NK-92 (cell line): ENCODE measurements around the gene UBD.

Source experiments
- DNase-seq: peaks from one replicate; lab custom pipeline; 2025; ENCODE audit not compliant: unreplicated experiment; lab: John Stamatoyannopoulos, UW

UBD gene

DNA sequence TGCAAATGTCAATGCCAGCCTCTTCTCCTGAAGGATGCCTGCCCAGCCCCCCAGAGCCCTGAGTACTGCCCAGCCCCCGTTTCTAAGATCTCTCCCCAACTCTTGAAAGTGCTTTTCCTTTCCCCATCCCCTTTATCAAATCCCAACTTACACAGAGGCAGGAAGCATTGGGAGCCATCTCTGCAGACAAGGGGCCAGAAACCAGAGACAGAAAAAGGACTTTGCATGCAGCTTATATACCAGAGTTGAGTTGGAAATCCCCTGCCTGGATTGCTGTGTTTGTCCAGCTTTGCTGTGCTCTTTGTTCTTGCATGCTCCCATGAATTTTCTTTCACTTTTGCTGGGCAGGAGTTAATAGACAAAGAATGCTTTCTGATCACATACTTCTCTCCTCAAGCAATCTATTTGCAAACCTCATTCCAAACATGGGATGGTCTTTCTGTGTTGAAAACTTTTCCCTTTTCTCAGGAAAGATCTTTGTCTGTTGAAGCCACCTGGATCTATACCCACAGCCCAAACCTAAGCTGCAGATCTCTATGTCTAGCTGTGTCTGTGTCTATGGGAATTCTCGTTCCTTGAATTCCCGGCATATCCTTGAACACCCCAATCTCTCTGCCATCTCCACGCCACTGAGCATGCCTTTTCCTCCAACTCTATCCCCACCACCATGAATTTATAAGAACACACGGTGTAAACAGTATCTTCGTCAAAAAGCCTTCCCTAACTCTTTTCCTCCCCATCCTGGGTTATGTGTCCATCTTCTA, at the start of gene UBD:
Gene UBD, minus strand, starts transcription at position 209 of the 764 bp plus-strand sequence. Its CDS starts 31 bp downstream, at position 178.
- DNase-seq: no peak

DNA sequence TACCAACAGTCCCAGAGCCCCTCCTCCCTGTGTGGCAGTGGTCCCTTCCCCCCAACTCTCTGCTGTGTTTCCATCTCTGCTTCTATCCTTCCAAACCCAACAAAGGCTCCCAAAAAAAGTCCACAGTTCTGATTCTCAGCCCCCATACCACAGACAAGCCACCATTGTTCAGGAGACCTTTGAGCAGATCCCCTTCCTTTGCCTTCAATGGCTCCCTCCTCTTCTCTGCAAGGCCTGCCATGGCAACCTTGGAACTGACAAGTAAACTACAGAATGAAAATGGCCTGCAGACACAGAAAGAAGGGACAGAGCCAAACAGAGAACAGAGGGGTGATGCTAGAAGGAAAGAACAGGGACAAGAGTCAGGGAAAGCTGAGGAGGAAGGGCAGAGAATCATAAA, 48.6 kb upstream of the UBD start:
- DNase-seq: no peak

DNA sequence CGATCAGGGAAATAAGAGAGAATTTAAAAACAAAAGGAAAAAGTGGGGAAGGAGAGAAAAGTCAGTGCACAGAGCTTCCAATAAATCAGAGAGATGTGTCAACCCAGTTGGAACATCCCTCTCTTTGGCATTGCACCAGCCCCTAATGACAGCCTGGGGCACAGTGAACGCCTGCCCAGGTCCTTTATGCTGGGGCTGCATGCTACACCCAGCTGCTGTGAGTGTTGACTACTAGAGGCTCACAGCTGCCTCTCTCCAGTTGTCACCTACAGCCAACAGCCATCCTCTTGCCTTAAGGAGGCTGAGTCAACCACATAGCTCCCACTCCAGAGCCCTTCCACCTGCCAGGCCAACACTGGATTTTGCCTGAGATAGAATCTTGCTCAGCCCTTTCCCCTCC, 44.4 kb upstream of the UBD start:
- DNase-seq: no peak

DNA sequence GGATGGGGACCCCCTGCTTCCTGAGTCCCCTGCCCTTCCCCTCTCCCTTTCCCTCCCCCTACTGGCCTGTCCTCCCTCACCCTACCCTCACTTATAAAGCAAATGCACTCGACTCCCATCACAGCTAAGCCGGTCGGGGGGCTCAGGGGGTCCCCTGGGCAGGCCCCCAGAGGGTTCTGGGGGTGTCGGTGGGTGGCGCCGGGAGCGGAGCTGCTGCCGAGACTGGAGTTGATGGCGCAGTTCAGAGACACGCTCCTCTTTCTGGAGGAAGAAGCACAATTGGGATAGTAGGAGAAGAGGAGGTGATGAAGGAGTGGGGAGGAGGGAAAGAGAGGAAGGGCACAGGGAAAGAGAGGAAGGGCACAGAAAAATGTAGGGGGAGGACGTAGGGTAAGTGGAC, 43.9 kb upstream of the UBD start:
- no peak for DNase-seq

DNA sequence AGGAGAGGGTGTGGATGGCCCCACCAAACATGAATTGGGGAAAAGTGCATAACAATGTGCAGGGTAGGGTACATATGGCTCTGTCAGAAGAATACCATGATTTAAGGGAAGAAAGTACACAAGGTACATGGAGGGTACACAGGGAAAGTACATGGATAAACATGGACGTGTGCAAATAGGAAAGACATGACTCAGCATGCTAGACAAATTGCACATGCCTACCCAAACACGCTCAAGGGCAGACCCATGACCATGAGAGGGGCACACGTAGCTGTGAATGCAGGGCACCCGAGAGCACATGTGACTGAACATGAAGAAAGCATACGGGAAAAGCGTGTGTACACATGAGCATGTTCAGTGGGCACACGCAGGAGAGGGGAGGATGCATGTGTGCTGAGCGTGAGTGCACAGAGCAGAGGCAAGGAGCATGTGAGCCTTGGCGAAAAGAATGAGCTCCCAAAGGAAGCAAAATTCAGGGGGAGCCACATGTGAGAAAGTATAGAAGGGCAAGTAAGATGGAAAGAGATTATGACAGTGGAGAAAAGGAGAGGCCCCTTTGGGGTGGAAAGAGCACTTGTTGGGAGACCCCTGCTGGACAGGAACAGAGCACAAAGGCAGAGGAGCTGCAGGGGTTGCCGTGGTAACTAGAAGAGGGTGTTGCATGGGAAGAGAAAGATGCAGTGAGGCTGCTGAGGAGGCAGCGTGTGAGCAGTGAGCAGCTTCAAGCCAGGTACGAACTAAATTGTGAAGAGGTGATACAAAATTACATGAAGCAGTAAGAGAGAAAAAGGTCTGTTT, 43.2 kb upstream of the UBD start:
- DNase-seq: no peak

DNA sequence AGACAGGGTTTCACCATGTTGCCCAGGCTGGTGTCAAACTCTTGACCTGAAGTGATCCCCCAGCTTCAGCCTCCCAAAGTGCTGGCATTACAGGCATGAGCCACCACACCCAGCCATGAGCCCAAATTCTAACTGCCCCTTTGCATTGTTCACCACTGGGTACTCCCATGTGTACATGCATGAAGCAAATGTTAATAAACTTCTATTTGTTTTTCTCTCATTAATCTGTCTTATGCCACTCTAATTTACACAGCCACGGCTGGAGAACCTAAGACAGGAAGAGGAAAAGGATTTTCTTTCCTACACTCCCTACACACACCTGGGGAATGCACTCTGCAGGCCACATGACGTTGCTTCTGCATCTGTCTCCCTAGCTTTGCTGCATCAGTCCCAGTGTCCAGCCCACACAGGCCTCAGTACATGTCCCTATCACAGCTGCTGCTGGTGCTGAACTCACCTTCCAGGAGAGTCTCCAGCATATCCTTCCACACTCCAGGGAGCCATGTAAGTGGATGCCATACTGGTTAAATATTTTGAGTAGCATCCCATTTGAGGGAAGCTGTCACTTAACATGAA, 38.7 kb upstream of the UBD start:
- DNase-seq: no peak

DNA sequence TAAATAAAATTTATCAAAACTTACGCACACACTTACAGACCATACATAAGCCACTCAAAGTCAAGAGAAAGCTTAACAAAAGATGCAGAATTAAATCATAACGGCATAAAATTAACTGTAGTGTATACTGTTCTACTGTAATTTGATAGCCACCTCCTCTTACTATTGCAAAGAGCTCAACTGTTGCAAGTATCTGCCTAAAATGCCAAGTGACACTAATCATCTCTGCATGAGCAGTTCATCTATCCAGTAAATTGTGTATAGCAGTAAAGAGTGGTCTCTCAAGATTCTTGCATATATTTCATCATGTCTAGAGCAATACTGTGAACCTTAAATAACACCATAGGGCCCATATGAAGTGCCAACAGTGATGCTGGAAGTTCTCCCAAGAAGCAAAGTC, 37.7 kb upstream of the UBD start:
- DNase-seq: no peak

DNA sequence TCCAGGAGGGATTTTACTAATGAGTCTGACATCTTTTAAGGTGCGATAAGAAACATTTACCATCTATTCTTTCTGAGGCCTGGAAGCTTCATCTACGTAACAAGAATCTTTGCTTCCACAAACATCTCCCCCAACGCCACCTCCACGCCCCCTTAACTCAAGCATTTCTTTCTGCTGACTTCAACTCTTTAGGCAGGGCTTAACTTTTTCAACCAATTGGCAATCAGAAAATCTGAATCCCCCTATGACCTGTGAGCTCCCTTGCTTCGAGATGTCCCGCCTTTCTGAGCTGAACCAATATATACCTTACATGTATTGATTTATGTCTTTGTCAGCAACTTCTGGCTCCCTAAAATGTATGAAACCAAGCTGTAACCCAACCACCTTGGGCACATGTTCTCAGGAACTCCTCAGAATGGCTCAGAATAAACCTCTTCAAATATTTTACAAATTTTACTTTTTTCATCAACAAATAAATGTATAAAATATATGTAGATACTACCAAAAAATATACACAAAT, 36.9 kb upstream of the UBD start:
- no peak for DNase-seq

DNA sequence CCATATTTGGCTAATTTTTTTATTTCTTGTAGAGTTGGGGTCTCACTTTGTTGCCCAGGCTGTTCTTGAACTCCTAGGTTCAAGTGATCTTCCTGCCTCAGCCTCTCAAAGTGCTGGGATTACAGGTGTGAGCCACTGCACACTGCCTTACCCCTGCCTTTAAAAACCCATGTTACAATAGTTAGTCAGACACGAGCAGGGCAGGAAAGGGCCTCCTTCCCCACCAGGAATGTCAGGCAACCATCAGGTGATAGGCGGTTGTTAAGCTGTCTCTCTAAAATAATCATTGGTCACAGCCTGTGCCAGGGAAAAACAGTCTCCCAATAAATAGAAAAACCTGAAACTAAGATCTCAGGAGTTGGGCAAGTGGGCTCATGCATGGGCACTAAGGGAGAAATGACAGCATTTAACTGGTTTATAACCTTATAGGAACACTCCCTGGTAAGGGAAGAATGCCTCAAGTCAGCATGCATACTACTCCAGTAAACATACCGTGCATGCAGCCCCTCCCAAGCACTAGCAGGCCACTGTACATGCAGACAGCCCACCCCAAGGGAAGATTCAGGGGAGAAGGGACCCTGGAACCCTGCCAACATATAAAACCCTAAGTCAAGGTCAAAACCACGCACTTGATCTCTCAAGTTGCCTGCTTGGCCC, 33.8 kb upstream of the UBD start:
- DNase-seq: no peak

DNA sequence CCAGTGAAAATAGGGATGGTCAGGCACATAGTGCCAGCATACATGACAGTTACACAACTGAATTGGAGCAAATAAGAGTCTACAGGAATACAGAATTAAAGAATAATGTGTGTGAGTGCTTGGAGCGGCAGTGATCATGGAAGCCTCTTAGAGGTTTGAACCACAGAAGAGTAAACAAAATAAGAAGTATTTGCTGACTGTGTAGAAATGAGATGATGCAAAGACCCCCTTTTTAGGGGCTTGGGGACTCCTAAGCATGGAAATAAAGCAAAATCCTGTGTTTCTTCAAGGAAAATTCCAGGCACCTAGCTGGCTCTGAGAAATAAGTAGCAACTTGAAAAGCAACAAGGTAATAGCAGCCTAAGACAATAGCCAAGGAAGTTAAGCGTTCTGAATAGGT, 32.1 kb upstream of the UBD start:
- no peak for DNase-seq

DNA sequence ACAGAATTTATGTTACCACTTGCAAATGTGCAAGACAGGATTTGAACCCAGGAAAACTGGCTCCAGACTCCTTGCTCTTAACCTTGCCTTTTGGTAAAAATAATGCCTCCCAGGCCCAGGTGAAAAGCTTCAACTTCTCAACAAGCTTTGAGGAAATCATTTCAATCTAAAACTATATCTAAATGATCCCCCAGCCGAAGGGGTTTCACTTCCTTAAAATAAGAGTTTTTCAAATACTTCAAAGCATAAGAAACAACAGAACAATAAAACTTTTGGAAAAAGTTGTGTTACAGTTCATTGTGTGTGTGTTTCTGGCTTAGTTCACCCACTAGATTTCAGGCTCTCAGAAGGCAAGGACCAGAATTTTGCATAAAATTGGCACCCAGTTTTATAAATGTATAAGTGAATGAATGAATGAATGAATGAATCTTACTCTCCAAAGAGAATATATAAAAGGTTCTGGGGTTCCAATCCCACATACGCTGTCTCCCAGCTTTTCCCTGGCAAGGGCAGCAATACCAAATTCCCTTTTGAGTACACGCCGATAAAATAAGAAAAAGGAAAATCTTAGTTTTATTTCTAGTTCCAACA, 30.8 kb upstream of the UBD start:
- no peak for DNase-seq

DNA sequence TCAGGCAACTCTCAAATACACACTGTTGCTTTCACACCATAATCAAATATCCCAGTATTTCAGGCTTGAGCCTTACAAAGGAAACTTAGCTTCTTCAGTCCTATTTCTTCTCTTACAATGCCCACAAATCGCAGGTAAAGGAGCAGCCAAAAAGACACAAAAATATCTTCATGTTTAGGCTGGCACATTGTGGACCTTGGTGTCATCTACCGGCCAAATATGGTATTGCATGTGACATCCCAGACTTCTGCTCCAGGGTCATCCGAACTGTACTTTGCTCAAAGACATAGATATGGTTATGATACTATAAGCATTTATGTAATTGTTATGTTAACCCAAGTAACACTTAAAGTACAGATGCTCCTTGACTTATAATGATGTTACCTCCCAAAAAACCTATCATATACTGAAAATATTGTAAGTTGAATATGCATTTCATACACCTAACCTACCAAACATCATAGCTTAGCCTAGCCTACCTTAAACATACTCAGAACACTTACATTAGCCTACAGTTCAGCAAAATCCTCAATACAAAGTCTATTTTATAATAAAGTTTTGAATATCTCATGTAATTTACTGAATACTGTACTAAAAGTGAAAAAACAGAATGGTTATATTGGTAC, 30.0 kb upstream of the UBD start:
- DNase-seq: no peak

DNA sequence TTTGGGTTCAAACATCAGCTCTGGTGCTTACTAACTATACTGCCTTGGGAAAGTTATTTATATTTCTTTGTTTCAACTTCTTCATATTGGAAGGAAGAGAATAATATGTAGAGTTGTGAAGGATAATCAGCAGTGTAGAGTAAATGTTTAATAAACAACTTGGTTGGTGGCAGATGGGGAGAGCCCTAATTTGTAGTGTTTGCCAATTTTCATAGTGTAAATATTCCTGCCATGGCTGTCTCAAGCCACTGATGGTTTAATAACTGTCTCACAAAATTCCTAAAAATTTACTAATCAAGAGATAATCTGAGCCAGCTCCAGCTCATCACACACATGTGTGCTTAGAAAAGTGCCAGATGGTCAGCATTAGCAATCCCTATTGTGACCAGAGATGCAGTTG, 25.3 kb upstream of the UBD start, which contains the start of gene OR2H2:
Gene OR2H2, plus strand, starts transcription at position 301 of the 400 bp plus-strand sequence. CDS start 2,824 bp downstream, outside the sequence.
- DNase-seq: no peak

DNA sequence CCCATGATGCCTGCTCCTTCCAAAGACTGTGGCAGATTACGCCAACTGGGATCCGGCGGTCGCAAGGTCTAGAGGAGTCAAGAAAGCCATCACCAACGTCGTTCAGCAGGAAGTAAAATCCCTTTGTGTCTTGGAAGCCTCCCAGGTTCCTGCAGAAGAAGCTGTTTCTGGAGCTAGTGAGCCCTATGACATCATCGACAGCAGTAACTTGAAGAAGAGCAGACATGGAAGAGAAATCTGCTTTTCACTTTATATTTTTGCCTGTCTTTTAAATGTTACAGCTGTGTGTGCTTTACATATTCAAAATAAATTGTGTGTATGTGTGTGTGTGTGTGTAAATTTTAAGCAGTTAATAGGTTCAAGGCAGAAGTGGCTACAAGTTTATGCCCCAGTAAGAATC, 18.0 kb upstream of the UBD start:
- DNase-seq: no peak

DNA sequence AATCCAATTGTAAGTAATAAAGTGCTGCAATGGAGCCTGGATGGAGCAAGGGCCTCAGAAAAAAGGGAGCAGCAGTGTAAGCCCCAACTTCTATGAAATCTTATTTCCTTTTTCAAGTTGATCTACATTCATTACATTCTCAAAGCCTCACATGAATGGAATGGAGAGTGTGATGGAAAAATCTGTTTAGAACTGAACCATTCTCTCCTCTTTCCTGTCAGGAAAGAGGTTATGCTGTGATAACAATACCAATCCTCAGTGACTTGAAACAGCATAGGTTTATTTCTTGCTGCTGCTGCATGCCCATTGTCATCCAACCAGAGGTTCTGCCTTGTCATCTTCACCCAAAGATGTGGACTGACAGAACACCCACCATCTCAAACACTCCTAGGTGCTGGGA, 16.5 kb upstream of the UBD start:
- no peak for DNase-seq

DNA sequence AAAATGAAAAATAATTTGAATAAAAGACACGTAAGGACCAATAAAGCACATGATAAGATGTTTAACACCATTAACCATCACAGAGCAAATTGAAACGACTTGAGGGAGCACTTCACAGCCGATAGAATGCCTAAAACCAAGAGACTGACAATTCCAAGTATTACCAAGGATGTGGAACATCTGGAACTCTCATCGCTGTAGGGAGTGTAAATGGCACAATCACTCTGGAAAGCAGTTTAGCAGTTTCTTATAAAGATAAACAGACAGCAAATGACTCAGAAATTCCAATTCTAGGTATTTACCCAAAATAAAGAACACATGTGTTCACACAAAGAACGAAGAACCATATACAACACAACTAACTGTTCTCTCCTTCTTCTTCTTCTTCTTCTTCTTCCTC, 8.5 kb upstream of the UBD start:
- no peak for DNase-seq

DNA sequence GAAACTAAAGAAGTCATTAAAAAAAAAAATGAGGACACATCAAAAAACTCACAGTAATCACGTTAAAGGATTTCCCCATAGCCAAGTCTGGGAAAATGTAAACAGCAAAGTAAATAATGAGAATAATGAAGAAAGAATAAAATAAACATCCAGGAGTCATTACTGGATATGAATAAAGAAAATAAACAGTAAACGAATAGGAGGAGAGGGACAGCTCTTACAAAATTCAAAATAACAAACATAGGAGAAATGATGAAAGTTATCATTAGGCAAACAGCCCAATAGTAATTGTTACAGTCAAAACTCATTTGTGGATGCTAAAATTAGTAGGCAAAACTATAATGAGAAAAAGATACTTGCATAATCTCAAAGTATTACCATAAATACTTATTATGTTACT, 8.0 kb upstream of the UBD start:
- no peak for DNase-seq

DNA sequence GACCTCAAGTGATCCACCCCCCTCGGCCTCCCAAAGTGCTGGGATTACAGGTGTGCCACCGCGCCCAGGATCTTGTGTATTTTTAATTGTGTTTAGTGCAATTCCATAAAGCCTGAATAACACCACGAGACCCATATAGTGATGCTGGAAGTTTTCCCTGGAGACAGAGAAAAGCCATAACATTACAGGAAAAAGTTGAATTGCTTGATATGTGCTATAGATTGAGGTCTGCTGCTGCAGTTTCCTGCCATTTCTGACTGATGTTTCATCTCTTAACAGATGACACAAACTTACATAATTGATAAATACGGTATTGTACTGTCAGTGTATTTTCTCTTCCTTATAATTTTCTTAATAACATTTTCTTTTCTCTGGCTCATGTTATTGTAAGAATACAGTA, 7.3 kb upstream of the UBD start:
- DNase-seq: no peak

DNA sequence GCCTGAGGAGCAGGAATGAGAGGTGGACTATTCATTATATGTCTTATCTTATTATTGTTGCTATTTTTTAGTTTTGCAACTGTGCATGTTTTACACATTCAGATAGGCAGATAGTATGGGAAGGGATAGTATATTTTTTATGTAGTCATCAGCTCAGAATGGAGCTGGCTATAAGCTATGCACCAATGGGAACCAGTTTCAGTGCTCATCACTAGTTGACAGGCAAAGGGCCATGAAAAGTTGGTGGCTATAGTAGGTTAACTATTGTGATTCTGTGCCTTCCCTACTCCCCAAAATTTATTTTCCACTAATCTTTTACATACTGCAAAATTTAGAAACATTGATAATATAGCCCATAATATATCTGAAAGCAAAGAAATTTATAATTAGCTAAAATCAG, 5.3 kb upstream of the UBD start:
- no peak for DNase-seq

DNA sequence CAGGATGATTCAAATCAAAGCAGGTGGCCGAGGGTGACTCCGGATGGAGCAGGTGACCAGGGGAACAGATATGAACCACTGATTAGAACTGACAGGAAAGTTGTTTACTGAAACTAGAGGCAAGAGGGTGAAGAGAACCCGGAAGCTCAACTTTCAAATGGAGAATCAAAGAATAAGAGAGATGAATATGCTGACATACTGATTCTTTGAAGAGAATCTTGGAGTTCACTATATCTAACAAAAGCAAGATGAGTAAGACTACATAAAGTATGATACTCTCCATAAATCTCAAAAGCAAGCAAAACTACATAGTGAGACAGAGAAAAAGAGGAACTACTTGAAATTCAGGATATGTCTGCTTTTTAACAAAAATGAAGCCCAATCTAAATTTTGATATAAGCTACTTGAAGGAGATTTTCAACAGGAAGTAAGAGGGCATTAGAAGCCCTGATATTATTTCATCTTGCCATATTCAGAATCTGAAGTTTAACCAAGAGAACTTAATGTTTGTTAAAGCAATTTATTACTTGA, 4.0 kb upstream of the UBD start:
- DNase-seq: no peak
